OCI-LY3 (cell line): ENCODE measurements around the gene ZFYVE9.

Experiments
- CTCF ChIP-seq: fragments of 200-600, 300-600 bp; sonication (generic); IDR thresholded peaks from 2 replicates; pipeline ENCODE4 v1.5.1; 2014; ENCODE audit warnings: antibody characterized with exemption, low read length, low read depth
- EZH2phosphoT487 ChIP-seq: fragments of 200-600 bp; shearing (Covaris generic); IDR thresholded peaks from 2 replicates; pipeline ENCODE4 v1.6.1; 2018; ENCODE audit warnings: antibody characterized with exemption, mixed run types, low read depth

GRCh38 chr1:52152572-52152971 is 10.7 kb downstream of the ZFYVE9 start:
- no peak for TF ChIP-seq CTCF
- TF ChIP-seq EZH2phosphoT487 = no peak
